Activated naive CD8-positive, alpha-beta T cell treated with anti-CD3 and anti-CD28 coated beads, Interleukin-2, amount 50 U/mL, for 24 hours (primary cell): Measurements from ENCODE around the gene CST3.

Experiments used
- ATAC-seq: fragments of 150-1000 bp; cut with Tn5 transposase; one replicate; pipeline ENCODE4 v1.10.0; 2021
- DNase-seq: peaks from one replicate; pipeline ENCODE4 v3.0.0; 2021
- H3K27ac Mint-ChIP-seq: one replicate; pipeline ENCODE4 v1.8.0; 2021; ENCODE audit warnings: mild to moderate bottlenecking, mixed read lengths
- H3K27me3 Mint-ChIP-seq: one replicate; pipeline ENCODE4 v1.8.0; 2021; ENCODE audit warnings: mixed read lengths
- H3K36me3 Mint-ChIP-seq: one replicate; pipeline ENCODE4 v1.8.0; 2021; ENCODE audit warnings: low read depth, mixed read lengths
- H3K4me1 Mint-ChIP-seq: one replicate; pipeline ENCODE4 v1.8.0; 2021; ENCODE audit warnings: mixed read lengths
- H3K4me3 Mint-ChIP-seq: one replicate; pipeline ENCODE4 v1.8.0; 2021; ENCODE audit warnings: mild to moderate bottlenecking, moderate library complexity, mixed read lengths
- H3K9me3 Mint-ChIP-seq: one replicate; pipeline ENCODE4 v1.8.0; 2021; ENCODE audit warnings: mixed read lengths

The CST3 gene

DNA sequence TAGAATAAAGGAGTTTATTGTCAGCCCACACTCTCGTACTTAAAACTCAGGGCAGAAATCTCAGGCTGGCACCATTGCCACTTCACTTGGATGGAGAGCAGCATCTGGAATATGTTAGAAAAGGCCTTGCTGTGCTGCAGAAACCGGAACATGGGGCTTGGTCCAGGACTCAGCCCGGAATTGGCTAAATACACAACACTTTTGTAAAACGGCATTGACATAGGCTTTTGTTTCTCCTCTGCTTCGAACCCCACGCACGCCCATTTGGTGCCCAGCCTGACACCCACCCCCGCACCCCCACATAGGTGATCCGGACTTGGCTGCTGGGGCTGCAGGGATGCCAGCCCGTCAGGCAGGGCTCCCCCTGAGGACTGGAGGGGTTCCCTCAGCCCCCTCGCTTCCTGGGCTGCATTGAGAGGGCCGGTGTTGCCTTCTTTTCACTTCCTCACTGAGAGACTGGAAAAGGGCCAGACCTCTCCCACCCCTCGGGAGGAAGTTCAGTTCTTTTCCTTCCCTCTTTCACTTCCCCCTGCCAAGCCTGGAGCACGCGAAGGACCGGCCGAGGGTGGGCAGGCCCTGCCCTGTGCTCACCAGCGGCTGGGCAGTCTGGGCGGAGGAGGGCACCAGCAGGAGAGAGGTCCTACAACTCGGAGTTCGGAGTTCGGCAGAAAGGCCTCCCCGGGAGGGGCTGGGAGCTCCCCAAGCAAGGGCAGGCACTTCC, 17.9 kb upstream of the CST3 start:
- H3K27ac Mint-ChIP-seq = no peak overlapping the region

DNA sequence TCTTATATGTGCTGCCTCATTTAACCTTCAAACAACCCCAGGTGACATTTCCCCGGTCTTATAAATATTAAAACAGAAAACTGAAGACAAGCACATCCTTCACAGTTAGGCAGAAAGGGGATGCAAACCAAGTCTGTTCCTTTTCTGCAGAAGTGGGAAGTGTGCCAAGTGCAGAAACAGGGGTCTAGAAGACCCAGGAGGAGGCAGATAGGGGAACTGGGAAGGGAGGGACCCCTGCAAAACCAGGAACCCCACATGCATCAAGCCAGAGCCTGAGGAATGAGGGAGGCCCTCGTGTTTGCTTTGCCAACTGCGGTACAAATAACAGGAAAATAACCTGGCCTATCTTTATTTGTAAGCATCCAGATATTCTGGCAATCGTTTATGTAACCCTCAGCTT, 17.0 kb upstream of the CST3 start:
- Mint-ChIP-seq H3K27me3 (peaks cover 5% of the 10 kb centered on the region), H3K36me3 (no peaks in the 10 kb centered on the region), H3K9me3 (no peaks in the 10 kb centered on the region), H3K27ac (no peak overlapping the region), H3K4me3 (no peak overlapping the region), H3K4me1 (no peaks in the 10 kb centered on the region)
- DNase-seq = no peak
- no peak for ATAC-seq

More for the DNA sequence above, 17.9 kb upstream of the CST3 start:
- ATAC-seq (no peak), DNase-seq (no peak)
- Mint-ChIP-seq H3K27me3 (peaks cover 5% of the 10 kb centered on the region), H3K4me1 (no peaks in the 10 kb centered on the region), H3K4me3 (no peak overlapping the region), H3K9me3 (no peaks in the 10 kb centered on the region), H3K36me3 (no peaks in the 10 kb centered on the region)

DNA sequence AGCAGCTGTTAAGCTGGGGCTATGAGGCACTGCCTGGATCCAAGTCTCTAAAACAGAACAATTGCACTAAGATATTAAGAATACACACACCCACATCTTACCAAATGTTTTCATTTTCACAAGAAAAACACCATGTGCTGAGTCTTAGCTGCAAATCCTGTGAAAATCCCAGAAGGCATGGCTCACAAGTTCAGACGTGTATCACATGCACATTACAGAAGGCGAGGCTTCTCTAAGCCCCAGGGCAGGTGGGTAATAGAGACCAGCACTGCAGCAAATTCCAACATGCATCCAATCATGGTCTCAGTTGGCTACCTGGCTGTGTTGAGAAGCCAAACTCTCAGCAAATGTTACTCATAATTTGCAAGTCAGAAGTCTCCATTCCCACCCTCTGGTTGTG, 16.2 kb upstream of the CST3 start:
- H3K4me3 Mint-ChIP-seq = no peak overlapping the region
- no peaks in the 10 kb centered on the region for H3K4me1 Mint-ChIP-seq
- H3K27me3 Mint-ChIP-seq = peaks cover 5% of the 10 kb centered on the region
- no peak overlapping the region for H3K27ac Mint-ChIP-seq
- H3K36me3 Mint-ChIP-seq = no peaks in the 10 kb centered on the region
- no peak for DNase-seq
- no peaks in the 10 kb centered on the region for H3K9me3 Mint-ChIP-seq
- ATAC-seq = no peak

- Mint-ChIP-seq H3K27ac (no peak overlapping the region), H3K27me3 (peaks cover 5% of the 10 kb centered on the region), H3K4me3 (no peak overlapping the region), H3K36me3 (no peaks in the 10 kb centered on the region), H3K9me3 (no peaks in the 10 kb centered on the region), H3K4me1 (no peaks in the 10 kb centered on the region)
- ATAC-seq (no peak), DNase-seq (no peak)
Measured at GRCh38 chr20:23653400-23653938, 15.7 kb upstream of the CST3 start.

- Mint-ChIP-seq H3K4me3 (no peak overlapping the region), H3K27me3 (peaks cover 5% of the 10 kb centered on the region), H3K36me3 (no peaks in the 10 kb centered on the region), H3K27ac (no peak overlapping the region), H3K9me3 (no peaks in the 10 kb centered on the region), H3K4me1 (no peaks in the 10 kb centered on the region)
- ATAC-seq (no peak), DNase-seq (no peak)
Measured at GRCh38 chr20:23652926-23653325, 15.2 kb upstream of the CST3 start.

GRCh38 chr20:23652371-23652770, 14.6 kb upstream of the CST3 start:
- no peak overlapping the region for H3K4me3 Mint-ChIP-seq
- ATAC-seq = no peak
- H3K4me1 Mint-ChIP-seq = no peaks in the 10 kb centered on the region
- H3K36me3 Mint-ChIP-seq = no peaks in the 10 kb centered on the region
- no peak for DNase-seq
- H3K9me3 Mint-ChIP-seq = no peaks in the 10 kb centered on the region
- H3K27me3 Mint-ChIP-seq = peaks cover 5% of the 10 kb centered on the region
- no peak overlapping the region for H3K27ac Mint-ChIP-seq

DNA sequence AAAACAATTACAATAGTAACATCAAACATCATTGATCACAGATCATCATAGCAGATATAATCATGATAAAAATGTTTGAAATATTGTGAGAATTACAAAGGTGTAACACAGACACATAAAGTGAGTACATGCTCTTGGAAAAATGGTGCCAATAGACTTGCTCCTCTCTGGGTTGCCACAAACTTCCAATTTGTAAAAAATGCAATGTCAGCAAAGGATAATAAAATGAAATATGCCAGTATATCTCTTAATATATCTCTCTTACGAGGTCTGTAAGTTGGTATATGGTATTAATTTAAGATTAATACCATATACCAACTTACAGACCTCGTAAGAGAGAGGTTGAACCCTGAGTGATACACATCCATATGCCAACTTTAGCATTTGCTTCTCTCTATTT, 13.4 kb upstream of the CST3 start:
- Mint-ChIP-seq H3K27ac (no peak overlapping the region), H3K36me3 (no peaks in the 10 kb centered on the region), H3K9me3 (no peaks in the 10 kb centered on the region), H3K4me3 (no peak overlapping the region), H3K4me1 (no peaks in the 10 kb centered on the region), H3K27me3 (peaks cover 2% of the 10 kb centered on the region)
- DNase-seq = no peak
- no peak for ATAC-seq

- Mint-ChIP-seq H3K36me3 (no peaks in the 10 kb centered on the region), H3K4me3 (no peak overlapping the region), H3K27ac (no peak overlapping the region), H3K4me1 (no peaks in the 10 kb centered on the region), H3K9me3 (no peaks in the 10 kb centered on the region), H3K27me3 (peaks cover 5% of the 10 kb centered on the region)
- DNase-seq (no peak), ATAC-seq (no peak)
Measured at GRCh38 chr20:23649830-23650417, 12.2 kb upstream of the CST3 start.

- ATAC-seq (no peak), DNase-seq (no peak)
- no peaks in the 10 kb centered on the region for H3K4me1 Mint-ChIP-seq
- no peaks in the 10 kb centered on the region for H3K9me3 Mint-ChIP-seq
- H3K4me3 Mint-ChIP-seq = no peak overlapping the region
- H3K36me3 Mint-ChIP-seq = no peaks in the 10 kb centered on the region
- no peak overlapping the region for H3K27ac Mint-ChIP-seq
- peaks cover 3% of the 10 kb centered on the region for H3K27me3 Mint-ChIP-seq
Measured at GRCh38 chr20:23649242-23649641, 11.5 kb upstream of the CST3 start.

DNA sequence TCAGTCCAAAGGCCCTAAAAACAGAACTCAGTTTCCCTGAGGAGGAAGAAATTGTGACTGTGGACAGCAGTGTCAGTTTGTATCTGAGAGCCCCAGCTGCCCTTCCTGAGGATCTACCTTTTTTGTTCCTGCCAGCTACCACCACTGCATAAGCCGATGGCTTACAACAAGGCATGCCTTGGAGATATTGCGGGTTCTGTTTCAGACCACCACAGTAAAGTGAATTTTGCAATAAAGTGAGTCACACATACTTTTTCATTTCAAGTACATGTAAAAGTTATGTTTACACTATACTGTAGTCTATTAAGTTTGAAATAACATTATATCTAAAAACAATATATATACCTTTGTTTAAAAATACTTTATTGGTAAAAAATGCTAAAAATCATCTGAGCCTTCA, 9.6 kb upstream of the CST3 start:
- Mint-ChIP-seq H3K4me3 (no peak overlapping the region), H3K9me3 (no peaks in the 10 kb centered on the region), H3K27me3 (peaks cover 2% of the 10 kb centered on the region), H3K27ac (no peak overlapping the region), H3K36me3 (no peaks in the 10 kb centered on the region), H3K4me1 (peaks cover 2% of the 10 kb centered on the region)
- DNase-seq (no peak), ATAC-seq (no peak)

GRCh38 chr20:23646106-23646873, 8.5 kb upstream of the CST3 start:
- ATAC-seq = no peak
- no peaks in the 10 kb centered on the region for H3K9me3 Mint-ChIP-seq
- peaks cover 2% of the 10 kb centered on the region for H3K27me3 Mint-ChIP-seq
- H3K4me1 Mint-ChIP-seq = peaks cover 2% of the 10 kb centered on the region
- no peaks in the 10 kb centered on the region for H3K36me3 Mint-ChIP-seq
- no peak for DNase-seq
- H3K27ac Mint-ChIP-seq = no peak overlapping the region
- no peak overlapping the region for H3K4me3 Mint-ChIP-seq

GRCh38 chr20:23645575-23645974, 7.8 kb upstream of the CST3 start:
- H3K4me1 Mint-ChIP-seq = peaks cover 2% of the 10 kb centered on the region
- H3K9me3 Mint-ChIP-seq = no peaks in the 10 kb centered on the region
- no peaks in the 10 kb centered on the region for H3K36me3 Mint-ChIP-seq
- DNase-seq = no peak
- ATAC-seq = no peak
- no peak overlapping the region for H3K4me3 Mint-ChIP-seq
- no peak overlapping the region for H3K27ac Mint-ChIP-seq
- H3K27me3 Mint-ChIP-seq = peaks cover 2% of the 10 kb centered on the region

GRCh38 chr20:23644164-23644563, 6.4 kb upstream of the CST3 start:
- peaks cover 5% of the 10 kb centered on the region for H3K27me3 Mint-ChIP-seq
- H3K9me3 Mint-ChIP-seq = no peaks in the 10 kb centered on the region
- peaks cover 2% of the 10 kb centered on the region for H3K4me1 Mint-ChIP-seq
- DNase-seq (no peak), ATAC-seq (no peak)
- no peak overlapping the region for H3K27ac Mint-ChIP-seq
- H3K36me3 Mint-ChIP-seq = no peaks in the 10 kb centered on the region
- H3K4me3 Mint-ChIP-seq = no peak overlapping the region

- Mint-ChIP-seq H3K27me3 (peaks cover 9% of the 10 kb centered on the region), H3K9me3 (no peaks in the 10 kb centered on the region), H3K36me3 (no peaks in the 10 kb centered on the region), H3K27ac (no peak overlapping the region), H3K4me1 (peaks cover 2% of the 10 kb centered on the region), H3K4me3 (no peak overlapping the region)
- DNase-seq (no peak), ATAC-seq (no peak)
Measured at GRCh38 chr20:23643659-23644058, 5.9 kb upstream of the CST3 start.
